Measurements from ENCODE around the gene BTBD18. TPM values are rescaled to one million over a fixed set of nuclear protein-coding genes. Genes with fewer than 3 reads are reported as not detected.
A peak's percentile ranks its signal among the peaks of the same experiment; 100 is the strongest.

Gene BTBD18, protein sequence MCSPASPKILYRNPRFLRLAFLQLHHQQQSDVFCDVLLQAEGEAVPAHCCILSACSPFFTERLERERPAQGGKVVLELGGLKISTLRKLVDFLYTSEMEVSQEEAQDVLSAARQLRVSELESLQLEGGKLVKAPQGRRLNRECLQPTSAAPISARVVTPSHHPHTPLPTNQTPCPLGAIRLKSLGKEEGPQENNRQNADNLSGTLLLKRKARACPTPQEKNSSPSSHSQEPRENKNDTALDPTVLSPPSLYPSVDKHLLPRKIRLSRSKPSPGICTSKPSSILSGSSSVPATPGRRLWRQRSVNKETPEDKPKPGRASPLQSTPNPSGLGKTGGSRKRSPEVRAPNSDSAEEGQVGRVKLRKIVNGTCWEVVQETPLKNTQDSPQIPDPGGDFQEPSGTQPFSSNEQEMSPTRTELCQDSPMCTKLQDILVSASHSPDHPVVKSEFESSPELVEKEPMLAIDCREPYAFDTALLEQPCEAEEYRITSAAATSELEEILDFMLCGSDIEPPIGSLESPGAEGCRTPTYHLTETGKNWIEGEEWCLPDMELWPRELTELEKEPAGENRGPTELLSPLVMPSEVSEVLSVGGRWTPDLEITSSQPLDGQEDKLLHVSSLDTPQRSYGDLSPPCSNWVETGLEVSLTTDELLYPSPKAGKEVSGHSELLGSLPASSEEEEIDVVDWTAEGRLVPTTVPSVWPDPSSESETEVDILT
- total RNA-seq = not detected in 2 replicates
- long read RNA-seq = 0 reads

DNA sequence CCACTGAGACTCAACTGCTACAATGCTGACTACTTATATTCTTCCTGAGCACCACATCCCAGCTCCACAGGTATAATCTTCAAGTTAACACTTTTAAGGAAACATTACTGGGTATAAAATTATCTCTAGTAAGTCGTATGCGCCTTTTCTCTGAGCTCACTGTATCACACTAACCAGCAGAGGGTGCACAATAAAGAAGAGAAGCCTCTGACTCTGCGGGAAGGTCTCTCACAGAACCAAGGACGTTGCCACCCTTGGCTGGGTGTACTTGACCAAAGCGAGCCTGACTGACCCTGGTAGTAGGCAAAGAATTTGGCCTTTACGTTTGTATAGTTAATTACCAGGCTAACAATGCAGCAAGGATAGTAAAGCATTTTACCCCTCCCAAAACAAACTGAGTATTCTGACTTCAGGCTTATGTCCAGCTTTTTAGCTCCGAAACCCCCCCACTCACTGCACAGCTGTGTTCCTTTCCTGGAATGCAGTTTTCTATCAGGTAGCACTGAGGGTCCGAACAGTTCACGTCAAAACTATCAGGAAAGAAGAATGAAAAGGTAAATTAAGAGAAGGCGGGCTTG, at the start of gene BTBD18:
Gene BTBD18 (minus strand): TSS at position 144 of the 578 bp plus-strand sequence. CDS start 631 bp downstream, outside the sequence.
- H3K27ac Mint-ChIP-seq (ENCODE audit: unreplicated experiment) = peak within 1 kb of the TSS; percentile 24

DNA sequence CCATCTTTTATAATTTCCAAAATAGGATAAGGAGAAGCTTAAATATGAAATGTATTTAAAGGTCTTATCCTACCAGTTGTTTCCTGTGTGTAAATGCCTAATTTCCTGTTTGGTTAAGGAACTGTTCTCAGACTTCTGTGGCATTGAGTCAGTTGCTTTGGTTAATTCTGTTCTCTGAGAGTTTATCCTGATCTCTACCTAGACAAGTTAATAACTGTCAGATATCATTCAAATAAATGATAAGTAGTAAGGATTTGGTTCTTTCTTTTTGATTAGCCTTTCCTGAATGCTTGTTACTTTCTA, 49.5 kb upstream of the BTBD18 start:
- DNase-seq (ENCODE audit: low read depth, low spot score) = no peak
- Mint-ChIP-seq H3K9me3 (no peaks in the 10 kb centered on the region), H3K27me3 (ENCODE audit: low read depth) (no peaks in the 10 kb centered on the region), H3K36me3 (ENCODE audit: low read depth) (peaks cover 23% of the 10 kb centered on the region), H3K4me3 (no peak overlapping the region), H3K27ac (ENCODE audit: unreplicated experiment) (no peak overlapping the region), H3K4me1 (peaks cover 19% of the 10 kb centered on the region)
- TF ChIP-seq, protein P1, sequence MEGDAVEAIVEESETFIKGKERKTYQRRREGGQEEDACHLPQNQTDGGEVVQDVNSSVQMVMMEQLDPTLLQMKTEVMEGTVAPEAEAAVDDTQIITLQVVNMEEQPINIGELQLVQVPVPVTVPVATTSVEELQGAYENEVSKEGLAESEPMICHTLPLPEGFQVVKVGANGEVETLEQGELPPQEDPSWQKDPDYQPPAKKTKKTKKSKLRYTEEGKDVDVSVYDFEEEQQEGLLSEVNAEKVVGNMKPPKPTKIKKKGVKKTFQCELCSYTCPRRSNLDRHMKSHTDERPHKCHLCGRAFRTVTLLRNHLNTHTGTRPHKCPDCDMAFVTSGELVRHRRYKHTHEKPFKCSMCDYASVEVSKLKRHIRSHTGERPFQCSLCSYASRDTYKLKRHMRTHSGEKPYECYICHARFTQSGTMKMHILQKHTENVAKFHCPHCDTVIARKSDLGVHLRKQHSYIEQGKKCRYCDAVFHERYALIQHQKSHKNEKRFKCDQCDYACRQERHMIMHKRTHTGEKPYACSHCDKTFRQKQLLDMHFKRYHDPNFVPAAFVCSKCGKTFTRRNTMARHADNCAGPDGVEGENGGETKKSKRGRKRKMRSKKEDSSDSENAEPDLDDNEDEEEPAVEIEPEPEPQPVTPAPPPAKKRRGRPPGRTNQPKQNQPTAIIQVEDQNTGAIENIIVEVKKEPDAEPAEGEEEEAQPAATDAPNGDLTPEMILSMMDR (conservative IDR thresholded peaks at IDR 0.05) = no peak

More for the DNA sequence above, at the start of gene BTBD18:
- peak within 1 kb of the TSS; percentile 45 for H3K4me3 Mint-ChIP-seq
- TF ChIP-seq, protein P1 (conservative IDR thresholded peaks at IDR 0.05) = peak; percentile 72
- H3K9me3 Mint-ChIP-seq = no peaks in the 10 kb centered on the region
- peaks cover 4% of the 10 kb centered on the region for H3K4me1 Mint-ChIP-seq
- DNase-seq (ENCODE audit: low read depth, low spot score) = no peak
- H3K27me3 Mint-ChIP-seq (ENCODE audit: low read depth) = no peaks in the 10 kb centered on the region
- H3K36me3 Mint-ChIP-seq (ENCODE audit: low read depth) = peaks cover 4% of the 10 kb centered on the region

DNA sequence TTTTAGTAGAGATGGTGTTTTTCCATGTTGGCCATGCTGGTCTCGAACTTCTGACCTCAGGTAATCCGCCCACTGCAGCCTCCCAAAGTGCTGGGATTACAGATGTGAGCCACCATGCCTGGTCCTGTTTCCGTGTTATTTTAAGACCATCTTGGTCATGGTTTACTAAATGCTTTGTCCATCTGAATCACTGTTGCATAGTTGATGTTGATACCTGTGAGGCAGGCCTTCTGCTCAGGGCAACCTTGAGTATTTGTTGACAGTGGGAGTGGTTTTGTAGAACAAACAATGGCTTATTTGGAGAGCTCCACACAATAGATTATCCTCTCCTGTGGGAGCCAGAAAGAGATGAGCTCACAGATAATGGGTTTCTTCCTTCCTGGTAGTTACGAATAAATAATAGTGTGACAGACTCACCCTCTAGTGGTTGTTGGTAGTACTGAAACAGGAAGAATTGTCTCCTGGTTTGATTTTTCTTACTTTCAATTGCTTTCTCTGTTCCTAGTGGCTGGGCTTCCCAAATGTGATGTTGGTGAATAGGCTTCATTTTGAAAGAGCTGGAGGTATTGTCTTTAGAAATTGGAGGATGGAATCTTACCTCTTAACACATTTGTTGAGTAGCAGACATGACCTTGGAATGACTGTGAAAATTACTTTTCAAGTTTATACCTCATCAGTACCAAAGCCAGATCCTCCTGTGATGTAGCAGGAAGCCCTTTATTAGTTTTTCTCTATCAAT, 49.0 kb upstream of the BTBD18 start:
- TF ChIP-seq, protein P1 (conservative IDR thresholded peaks at IDR 0.05) = peak; percentile 95
- Mint-ChIP-seq H3K9me3 (no peaks in the 10 kb centered on the region), H3K4me1 (peaks cover 19% of the 10 kb centered on the region)

DNA sequence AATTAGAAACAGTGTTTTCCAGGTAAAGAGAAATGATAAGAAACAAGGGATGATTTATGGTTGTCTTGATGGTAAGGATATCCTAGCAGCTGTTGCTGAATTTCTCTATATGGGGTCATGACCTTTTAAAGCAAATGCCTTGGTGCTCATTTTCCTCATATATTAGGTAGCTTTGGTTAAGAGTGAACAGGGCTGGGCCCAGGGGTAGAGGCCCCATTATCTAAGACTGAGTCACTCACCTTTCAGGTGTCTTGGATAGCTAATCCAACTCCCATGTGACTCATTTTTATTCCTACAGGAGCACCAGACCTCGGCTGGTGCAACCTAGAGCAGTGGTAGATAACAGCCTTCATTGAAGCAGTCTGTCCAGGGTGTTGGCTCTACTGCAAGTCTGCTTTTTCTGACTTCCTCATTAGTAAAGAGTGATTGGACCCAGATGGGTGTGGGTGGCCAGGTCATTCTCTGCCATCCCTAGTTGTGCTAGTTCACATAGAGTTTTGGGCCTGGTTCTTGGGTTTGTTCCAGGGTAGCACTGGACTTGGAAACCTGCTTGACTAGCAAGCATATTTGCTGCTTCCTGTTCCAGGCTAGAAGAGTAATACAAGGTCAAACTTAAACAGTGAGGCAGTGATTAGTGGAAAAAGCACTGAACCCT, 47.4 kb upstream of the BTBD18 start:
- Mint-ChIP-seq H3K27me3 (ENCODE audit: low read depth) (no peaks in the 10 kb centered on the region), H3K4me1 (peaks cover 21% of the 10 kb centered on the region), H3K4me3 (no peak overlapping the region), H3K9me3 (no peaks in the 10 kb centered on the region), H3K27ac (ENCODE audit: unreplicated experiment) (peak overlapping the region; percentile 53), H3K36me3 (ENCODE audit: low read depth) (peaks cover 23% of the 10 kb centered on the region)
- TF ChIP-seq, protein P1 (conservative IDR thresholded peaks at IDR 0.05) = no peak
- no peak for DNase-seq (ENCODE audit: low read depth, low spot score)

More for the DNA sequence above, 49.0 kb upstream of the BTBD18 start:
- H3K27ac Mint-ChIP-seq (ENCODE audit: unreplicated experiment) = peak overlapping the region; percentile 5
- peaks cover 24% of the 10 kb centered on the region for H3K36me3 Mint-ChIP-seq (ENCODE audit: low read depth)
- H3K4me3 Mint-ChIP-seq = no peak overlapping the region
- H3K27me3 Mint-ChIP-seq (ENCODE audit: low read depth) = no peaks in the 10 kb centered on the region
- peak; percentile 14 for DNase-seq (ENCODE audit: low read depth, low spot score)

Measured in neural crest cell (in vitro differentiated cells).